MM.1S (cell line): ENCODE data around the gene FMO3.

Experiments
- DNase-seq: peaks from one replicate; pipeline ENCODE4 v3.0.0-alpha.2; 2015
- H2AFZ ChIP-seq: fragments of 300-600 bp; sonication (generic); 2 replicates; pipeline ENCODE4 v1.6.0; 2016; ENCODE audit warnings: antibody characterized with exemption, low read length
- H3F3A ChIP-seq: fragments of 300-600 bp; sonication (generic); 2 replicates; pipeline ENCODE4 v1.6.1; 2016; ENCODE audit warnings: mild to moderate bottlenecking, antibody characterized with exemption, low read length, moderate library complexity, mixed read lengths; ENCODE audit not compliant: insufficient read depth
- H3K27ac ChIP-seq: fragments of 300-600 bp; sonication (generic); 2 replicates; pipeline ENCODE4 v1.5.1; 2016; ENCODE audit warnings: mild to moderate bottlenecking, low read length
- H3K27me3 ChIP-seq: fragments of 300-600 bp; sonication (generic); replicated peaks from 2 replicates; pipeline ENCODE4 v1.6.0; 2016; ENCODE audit warnings: low read length; ENCODE audit not compliant: insufficient read depth
- H3K36me3 ChIP-seq: fragments of 300-600 bp; sonication (generic); replicated peaks from 2 replicates; pipeline ENCODE4 v1.6.1; 2016; ENCODE audit warnings: mild to moderate bottlenecking, low read length, mixed read lengths; ENCODE audit not compliant: insufficient read depth
- H3K4me1 ChIP-seq: fragments of 300-600 bp; sonication (generic); 2 replicates; pipeline ENCODE4 v1.6.1; 2016; ENCODE audit warnings: low read length, mixed read lengths
- H3K4me2 ChIP-seq: fragments of 300-600 bp; sonication (generic); 2 replicates; pipeline ENCODE4 v1.6.0; 2016; ENCODE audit warnings: low read depth, low read length
- H3K4me3 ChIP-seq: fragments of 300-600 bp; sonication (generic); 2 replicates; pipeline ENCODE4 v1.5.1; 2016; ENCODE audit warnings: low read length, mixed read lengths
- H3K79me2 ChIP-seq: fragments of 300-600 bp; sonication (generic); 2 replicates; pipeline ENCODE4 v1.6.1; 2016; ENCODE audit warnings: mixed run types, low read length, mixed read lengths
- H3K9ac ChIP-seq: fragments of 300-600 bp; sonication (generic); 2 replicates; pipeline ENCODE4 v1.6.1; 2016; ENCODE audit warnings: low read length, mixed read lengths
- H3K9me2 ChIP-seq: fragments of 300-600 bp; sonication (generic); replicated peaks from 2 replicates; pipeline ENCODE4 v1.6.1; 2016; ENCODE audit warnings: mild to moderate bottlenecking, low read length, mixed read lengths; ENCODE audit not compliant: insufficient read depth
- H3K9me3 ChIP-seq: fragments of 300-600 bp; sonication (generic); replicated peaks from 2 replicates; pipeline ENCODE4 v1.6.1; 2016; ENCODE audit warnings: mild to moderate bottlenecking, low read length, mixed read lengths; ENCODE audit not compliant: insufficient read depth
- H4K20me1 ChIP-seq: fragments of 300-600 bp; sonication (generic); 2 replicates; pipeline ENCODE4 v1.6.1; 2016; ENCODE audit warnings: mild to moderate bottlenecking, low read length, moderate library complexity, mixed read lengths; ENCODE audit not compliant: insufficient read depth
- CTCF ChIP-seq: fragments of 300-600 bp; sonication (generic); IDR thresholded peaks from 2 replicates; pipeline ENCODE4 v1.5.1; 2016; ENCODE audit warnings: antibody characterized with exemption, low read length, mixed read lengths
- EZH2 ChIP-seq: fragments of 300-600 bp; sonication (generic); optimal IDR thresholded peaks from 2 replicates; pipeline ENCODE3; 2017; ENCODE audit warnings: low read depth, mild to moderate bottlenecking, antibody characterized with exemption, low read length, mixed read lengths
- EZH2phosphoT487 ChIP-seq: fragments of 300-600 bp; sonication (generic); IDR thresholded peaks from 2 replicates; pipeline ENCODE4 v1.6.1; 2018; ENCODE audit warnings: antibody characterized with exemption, low read length

The FMO3 gene

GRCh38 chr1:171152549-171152948 is 61.8 kb downstream of the FMO3 start:
- Histone ChIP-seq H3K36me3 (no peaks in the 10 kb centered on the region), H3K4me1 (no peaks in the 10 kb centered on the region), H3K9me2 (no peaks in the 10 kb centered on the region), H3K27ac (no peak overlapping the region), H3K79me2 (no peaks in the 10 kb centered on the region), H3K9ac (no peak overlapping the region), H3K4me3 (no peak overlapping the region), H3K4me2 (no peak overlapping the region), H3K9me3 (no peaks in the 10 kb centered on the region), H3F3A (no peaks in the 10 kb centered on the region), H4K20me1 (no peaks in the 10 kb centered on the region), H3K27me3 (no peaks in the 10 kb centered on the region), H2AFZ (no peak overlapping the region)
- no peak for TF ChIP-seq EZH2phosphoT487
- no peak for TF ChIP-seq EZH2
- no peak for TF ChIP-seq CTCF
- DNase-seq: no peak

- TF ChIP-seq CTCF: no peak
- no peak for TF ChIP-seq EZH2phosphoT487
- no peak for TF ChIP-seq EZH2
- H3K9ac ChIP-seq: no peak overlapping the region
Measured at GRCh38 chr1:171155484-171155883, 64.8 kb downstream of the FMO3 start.

GRCh38 chr1:171158096-171158495 is 67.4 kb downstream of the FMO3 start:
- H4K20me1 ChIP-seq: no peaks in the 10 kb centered on the region
- H3K4me2 ChIP-seq: no peak overlapping the region
- no peak overlapping the region for H3K9ac ChIP-seq
- no peak for TF ChIP-seq CTCF
- no peak for TF ChIP-seq EZH2phosphoT487
- TF ChIP-seq EZH2: no peak
- H3K27ac ChIP-seq: no peak overlapping the region
- no peaks in the 10 kb centered on the region for H3K9me3 ChIP-seq
- no peak for DNase-seq
- no peaks in the 10 kb centered on the region for H3K79me2 ChIP-seq
- H3K4me1 ChIP-seq: no peaks in the 10 kb centered on the region
- H3K36me3 ChIP-seq: no peaks in the 10 kb centered on the region
- H3K27me3 ChIP-seq: no peaks in the 10 kb centered on the region
- H3K4me3 ChIP-seq: no peak overlapping the region
- H3F3A ChIP-seq: no peaks in the 10 kb centered on the region
- no peak overlapping the region for H2AFZ ChIP-seq
- no peaks in the 10 kb centered on the region for H3K9me2 ChIP-seq

More at GRCh38 chr1:171155484-171155883, 64.8 kb downstream of the FMO3 start:
- Histone ChIP-seq H3K9me2 (no peaks in the 10 kb centered on the region), H3K4me1 (no peaks in the 10 kb centered on the region), H3K4me2 (no peak overlapping the region), H3K36me3 (no peaks in the 10 kb centered on the region), H3K27me3 (no peaks in the 10 kb centered on the region), H2AFZ (no peak overlapping the region), H3K4me3 (no peak overlapping the region), H3K9me3 (no peaks in the 10 kb centered on the region), H4K20me1 (no peaks in the 10 kb centered on the region), H3K27ac (no peak overlapping the region), H3K79me2 (no peaks in the 10 kb centered on the region), H3F3A (no peaks in the 10 kb centered on the region)
- DNase-seq: no peak
